ENCODE data around the gene URGCP.

The URGCP gene

DNA sequence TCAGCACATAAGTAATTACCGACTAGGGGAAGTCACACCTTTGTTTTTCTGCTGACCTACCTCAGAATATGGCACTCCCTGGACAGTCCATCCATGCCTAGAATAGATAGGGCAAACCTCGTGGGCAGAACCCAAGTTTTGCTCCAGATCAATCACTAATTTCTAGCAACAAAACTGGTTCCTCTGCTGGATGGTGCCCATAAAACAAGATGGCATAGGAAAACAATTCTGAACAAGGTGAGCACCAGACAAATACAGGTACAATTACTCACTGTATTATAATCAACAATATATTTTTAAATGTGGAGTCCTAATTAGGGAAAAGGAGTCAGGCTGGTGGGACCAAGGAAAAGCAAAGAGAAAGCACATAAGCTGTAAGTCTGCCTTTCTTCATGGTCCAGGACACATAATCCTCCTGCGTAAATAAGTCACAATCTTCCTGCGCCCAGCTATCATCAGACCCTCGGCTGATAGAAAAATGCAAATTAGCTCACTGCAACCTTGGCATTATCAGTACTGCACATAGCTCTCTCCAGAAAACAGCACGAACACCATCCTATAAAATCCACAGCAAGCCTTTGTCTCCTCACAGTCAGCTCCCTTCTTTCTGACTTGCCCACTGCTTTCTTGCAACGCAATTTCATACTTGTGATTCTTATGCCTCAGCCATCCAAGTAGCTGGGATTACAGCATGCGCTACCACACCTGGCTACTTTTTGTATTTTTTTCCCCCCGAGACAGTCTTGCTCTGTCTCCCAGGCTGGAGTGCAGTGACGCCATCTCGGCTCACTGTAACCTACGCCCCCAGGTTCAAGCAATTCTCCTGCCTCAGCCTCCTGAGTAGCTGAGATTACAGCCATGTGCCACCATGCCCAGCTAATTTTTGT is 15.1 kb downstream of the URGCP start:
- Mint-ChIP-seq H3K4me1 (peaks cover 19% of the 10 kb centered on the region), H3K9me3 (no peaks in the 10 kb centered on the region), H3K27ac (peak overlapping the region in 2 of 3 experiments; percentile 4 to 14), H3K27me3 (ENCODE audit: low read depth) (no peaks in the 10 kb centered on the region), H3K36me3 (ENCODE audit: low read depth) (peaks cover 24% of the 10 kb centered on the region), H3K4me3 (no peak overlapping the region)
- TF ChIP-seq, protein P1, sequence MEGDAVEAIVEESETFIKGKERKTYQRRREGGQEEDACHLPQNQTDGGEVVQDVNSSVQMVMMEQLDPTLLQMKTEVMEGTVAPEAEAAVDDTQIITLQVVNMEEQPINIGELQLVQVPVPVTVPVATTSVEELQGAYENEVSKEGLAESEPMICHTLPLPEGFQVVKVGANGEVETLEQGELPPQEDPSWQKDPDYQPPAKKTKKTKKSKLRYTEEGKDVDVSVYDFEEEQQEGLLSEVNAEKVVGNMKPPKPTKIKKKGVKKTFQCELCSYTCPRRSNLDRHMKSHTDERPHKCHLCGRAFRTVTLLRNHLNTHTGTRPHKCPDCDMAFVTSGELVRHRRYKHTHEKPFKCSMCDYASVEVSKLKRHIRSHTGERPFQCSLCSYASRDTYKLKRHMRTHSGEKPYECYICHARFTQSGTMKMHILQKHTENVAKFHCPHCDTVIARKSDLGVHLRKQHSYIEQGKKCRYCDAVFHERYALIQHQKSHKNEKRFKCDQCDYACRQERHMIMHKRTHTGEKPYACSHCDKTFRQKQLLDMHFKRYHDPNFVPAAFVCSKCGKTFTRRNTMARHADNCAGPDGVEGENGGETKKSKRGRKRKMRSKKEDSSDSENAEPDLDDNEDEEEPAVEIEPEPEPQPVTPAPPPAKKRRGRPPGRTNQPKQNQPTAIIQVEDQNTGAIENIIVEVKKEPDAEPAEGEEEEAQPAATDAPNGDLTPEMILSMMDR (IDR thresholded peaks at IDR 0.05; ENCODE audit: unreplicated experiment in 3 of 3) = no peak

DNA sequence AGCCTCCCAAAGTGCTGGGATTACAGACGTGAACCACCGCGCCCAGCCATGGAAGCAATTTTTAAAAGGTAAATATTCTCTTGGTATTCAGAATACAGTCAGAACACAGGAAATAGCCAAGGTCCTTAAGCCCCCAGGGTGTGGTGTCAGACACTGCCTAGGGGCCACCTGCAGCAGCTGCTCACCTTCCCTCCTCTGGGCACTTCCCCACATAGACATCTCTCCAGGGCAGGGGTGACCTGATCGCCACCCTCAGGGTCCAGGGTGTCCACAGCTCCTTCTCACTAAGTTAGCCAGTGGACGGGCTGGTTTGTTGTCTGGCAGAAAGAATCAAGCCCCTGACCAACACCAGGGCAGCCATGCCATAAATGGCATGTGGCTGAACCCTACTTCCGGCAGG is 15.9 kb downstream of the URGCP start:
- no peaks in the 10 kb centered on the region for H3K9me3 Mint-ChIP-seq
- no peak overlapping the region for H3K4me3 Mint-ChIP-seq
- H3K36me3 Mint-ChIP-seq (ENCODE audit: low read depth) = peaks cover 22% of the 10 kb centered on the region
- H3K27ac Mint-ChIP-seq = no peak overlapping the region
- TF ChIP-seq, protein P1 (IDR thresholded peaks at IDR 0.05; ENCODE audit: unreplicated experiment in 3 of 3) = no peak
- no peaks in the 10 kb centered on the region for H3K27me3 Mint-ChIP-seq (ENCODE audit: low read depth)
- H3K4me1 Mint-ChIP-seq = peaks cover 19% of the 10 kb centered on the region

DNA sequence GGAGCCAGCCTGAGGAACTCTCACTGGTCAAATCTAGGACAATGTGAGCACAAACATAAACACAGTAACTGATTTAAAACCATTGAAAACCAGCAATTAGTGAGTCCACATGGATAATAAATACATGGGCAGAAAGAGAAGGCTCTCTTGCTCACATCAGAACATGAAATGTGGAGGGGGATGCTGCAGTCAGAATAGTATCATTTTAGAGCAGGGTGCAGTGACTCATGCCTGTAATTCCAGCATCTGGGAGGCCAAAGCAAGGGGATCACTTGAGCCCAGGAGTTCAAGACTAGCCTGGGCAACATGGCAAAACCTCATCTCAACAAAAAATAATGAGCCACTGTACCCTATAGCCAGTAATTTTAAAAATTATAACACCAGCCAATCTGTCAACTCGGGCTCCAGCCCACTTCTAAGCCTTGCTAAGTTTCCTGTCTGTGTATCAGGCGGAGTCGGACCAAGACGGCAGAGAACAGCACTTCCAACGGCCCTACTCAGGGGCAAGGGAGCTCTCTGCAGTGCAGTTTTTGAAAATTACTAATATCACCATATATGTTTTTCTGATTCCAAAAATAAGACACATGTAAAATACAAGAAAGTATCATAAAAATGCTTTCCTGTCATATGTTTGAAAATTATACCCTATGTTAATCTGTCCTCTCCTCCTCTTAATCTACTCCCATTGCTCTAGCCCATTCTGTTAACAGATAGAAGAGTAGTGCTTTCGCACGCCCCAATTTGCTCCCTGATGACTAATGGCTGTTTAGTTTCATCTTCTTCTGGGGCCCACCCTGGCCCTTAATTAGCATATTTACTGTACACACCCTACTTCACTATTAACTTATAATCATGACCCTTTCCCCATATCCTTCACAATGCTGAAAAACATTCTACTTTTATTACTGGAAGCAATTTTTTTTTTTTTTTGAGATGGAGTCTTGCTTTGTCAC is 17.1 kb downstream of the URGCP start:
- H3K4me1 Mint-ChIP-seq = peaks cover 19% of the 10 kb centered on the region
- no peaks in the 10 kb centered on the region for H3K9me3 Mint-ChIP-seq
- H3K36me3 Mint-ChIP-seq (ENCODE audit: low read depth) = peaks cover 23% of the 10 kb centered on the region
- no peak overlapping the region for H3K4me3 Mint-ChIP-seq
- H3K27me3 Mint-ChIP-seq (ENCODE audit: low read depth) = no peaks in the 10 kb centered on the region
- no peak overlapping the region for H3K27ac Mint-ChIP-seq
- TF ChIP-seq, protein P1 (IDR thresholded peaks at IDR 0.05; ENCODE audit: unreplicated experiment in 3 of 3) = no peak

DNA sequence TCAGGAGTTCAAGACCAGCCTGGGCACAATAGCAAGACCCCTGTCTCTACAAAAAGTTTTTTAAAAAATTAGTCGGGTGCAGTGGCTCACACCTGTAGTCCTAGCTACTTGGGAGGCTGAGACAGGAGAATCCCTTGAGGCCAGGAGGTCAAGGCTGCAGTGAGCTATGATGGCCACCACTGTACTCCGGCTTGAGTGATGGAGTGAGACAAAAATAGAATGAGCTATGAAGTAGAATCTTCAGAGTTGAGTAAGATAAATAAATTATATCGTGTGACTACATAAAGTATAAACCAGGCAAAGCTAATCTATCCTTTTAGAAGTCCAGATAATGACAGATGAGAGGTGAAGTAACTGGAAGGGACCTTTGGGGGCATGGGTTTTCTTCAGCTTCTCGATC is 21.8 kb downstream of the URGCP start:
- H3K9me3 Mint-ChIP-seq = no peaks in the 10 kb centered on the region
- TF ChIP-seq, protein P1 (IDR thresholded peaks at IDR 0.05; ENCODE audit: unreplicated experiment in 3 of 3) = no peak
- no peak overlapping the region for H3K4me3 Mint-ChIP-seq
- peaks cover 11% of the 10 kb centered on the region for H3K4me1 Mint-ChIP-seq
- H3K27me3 Mint-ChIP-seq (ENCODE audit: low read depth) = no peaks in the 10 kb centered on the region
- H3K36me3 Mint-ChIP-seq (ENCODE audit: low read depth) = peaks cover 44% of the 10 kb centered on the region
- H3K27ac Mint-ChIP-seq = no peak overlapping the region

DNA sequence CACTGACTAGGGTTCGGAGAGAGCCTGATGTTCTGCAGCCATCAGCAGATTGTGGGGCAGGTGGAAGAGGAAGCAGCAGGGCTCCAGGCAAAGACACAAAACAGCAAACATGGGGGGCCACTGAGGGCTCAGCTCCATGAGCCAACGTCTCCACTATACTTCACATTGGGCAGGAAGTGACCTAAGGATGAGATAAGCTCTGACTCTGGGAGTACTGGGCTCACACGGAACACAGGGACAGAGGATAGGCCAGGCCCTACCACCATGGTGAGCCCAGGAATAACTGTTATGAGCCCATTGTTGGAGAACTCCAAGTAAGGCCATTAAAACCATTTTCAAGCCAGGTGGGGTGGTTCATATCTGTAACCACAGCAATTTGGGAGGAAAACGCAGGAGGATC is 22.2 kb downstream of the URGCP start:
- Mint-ChIP-seq H3K9me3 (no peaks in the 10 kb centered on the region), H3K4me1 (peaks cover 7% of the 10 kb centered on the region), H3K27me3 (ENCODE audit: low read depth) (no peaks in the 10 kb centered on the region), H3K4me3 (no peak overlapping the region), H3K27ac (no peak overlapping the region), H3K36me3 (ENCODE audit: low read depth) (peaks cover 46% of the 10 kb centered on the region)
- TF ChIP-seq, protein P1 (IDR thresholded peaks at IDR 0.05; ENCODE audit: unreplicated experiment in 3 of 3) = no peak

Data from nephron (organoid).